SK-N-MC (cell line): ENCODE data around the gene APBA1.

Source experiments
- DNase-seq: peaks from one replicate; pipeline ENCODE4 v3.0.0-alpha.2; 2011; ENCODE audit warnings: low read depth, low spot score
- H3K27ac ChIP-seq: fragments of 200-600 bp; sonication (generic); 2 replicates; pipeline ENCODE4 v1.5.1; 2016; ENCODE audit warnings: mixed run types
- H3K36me3 ChIP-seq: fragments of 200-600 bp; sonication (generic); 2 replicates; pipeline ENCODE4 v1.6.1; 2017; ENCODE audit warnings: antibody characterized with exemption, low read length, mixed read lengths; ENCODE audit not compliant: insufficient read depth
- H3K4me3 ChIP-seq: fragments of 200-600 bp; sonication (generic); 2 replicates; pipeline ENCODE4 v1.5.1; 2016
- H3K9ac ChIP-seq: fragments of 200-600 bp; sonication (generic); 2 replicates; pipeline ENCODE4 v1.8.0; 2017; ENCODE audit warnings: mixed run types, mixed read lengths; ENCODE audit not compliant: insufficient read length
- H3K9me3 ChIP-seq: fragments of 200-600 bp; sonication (generic); 2 replicates; pipeline ENCODE4 v1.6.1; 2017; ENCODE audit warnings: low read depth, mild to moderate bottlenecking, antibody characterized with exemption, low read length, moderate library complexity, mixed read lengths
- EZH2 ChIP-seq: fragments of 200-600 bp; sonication (generic); IDR thresholded peaks from one replicate; pipeline ENCODE4 v1.6.1; 2017; ENCODE audit warnings: antibody characterized with exemption
- FOXP2 ChIP-seq: optimal IDR thresholded peaks from 2 replicates; pipeline ENCODE3; 2011; ENCODE audit warnings: mild to moderate bottlenecking, moderate library complexity; ENCODE audit not compliant: insufficient read depth; ENCODE audit errors: extremely low read length, control extremely low read depth
- POLR2AphosphoS5 ChIP-seq: IDR thresholded peaks from 2 replicates; pipeline ENCODE4 v1.6.1; 2012; ENCODE audit warnings: mild to moderate bottlenecking, low read depth, low read length, borderline replicate concordance

The APBA1 gene

DNA sequence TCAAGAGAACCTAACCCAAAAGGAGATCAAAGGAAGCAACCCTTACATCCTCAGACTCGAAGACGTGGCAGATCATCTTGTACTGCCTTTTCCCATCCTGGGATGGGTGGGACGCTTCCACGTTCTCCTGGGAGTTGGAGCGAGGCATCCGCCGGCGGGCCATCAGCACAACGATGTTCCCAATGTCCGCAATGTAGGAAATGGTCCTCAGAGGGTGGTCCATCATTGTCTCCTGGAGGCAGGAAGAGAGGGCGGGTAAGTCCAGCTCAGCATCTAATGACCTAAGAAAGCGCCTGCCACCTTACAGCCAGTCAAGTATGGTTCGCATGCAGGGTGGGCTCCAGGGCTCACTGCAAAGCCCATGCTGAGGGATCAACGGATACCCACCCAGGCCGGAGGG, 216.0 kb downstream of the APBA1 start:
- no peaks in the 10 kb centered on the region for H3K36me3 ChIP-seq
- H3K9me3 ChIP-seq = no peaks in the 10 kb centered on the region
- no peak for TF ChIP-seq POLR2AphosphoS5
- no peak for DNase-seq
- H3K9ac ChIP-seq = no peak overlapping the region
- no peak overlapping the region for H3K4me3 ChIP-seq
- no peak overlapping the region for H3K27ac ChIP-seq

DNA sequence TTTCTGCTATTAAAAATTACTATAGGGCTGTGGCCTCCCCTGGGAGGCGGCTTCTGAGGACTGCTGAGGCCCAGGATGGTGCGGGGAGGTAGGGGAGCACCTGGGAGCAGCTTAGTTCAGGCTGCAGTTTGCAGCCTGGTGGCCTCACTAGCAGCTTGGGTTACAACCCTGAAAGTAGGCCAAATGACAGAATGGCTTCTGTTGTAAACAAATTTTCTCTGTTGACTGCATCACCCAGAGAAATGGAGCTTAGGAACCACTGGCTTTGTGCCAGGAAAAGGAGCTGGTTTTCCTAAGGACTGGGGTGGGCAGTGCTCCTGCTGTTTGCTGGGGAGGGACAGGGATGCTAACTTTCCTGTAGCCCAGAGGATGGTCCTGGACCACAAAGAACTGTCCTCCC, 216.9 kb downstream of the APBA1 start:
- DNase-seq = no peak
- H3K9ac ChIP-seq = no peak overlapping the region
- H3K9me3 ChIP-seq = no peaks in the 10 kb centered on the region
- no peaks in the 10 kb centered on the region for H3K36me3 ChIP-seq
- H3K4me3 ChIP-seq = no peak overlapping the region
- TF ChIP-seq FOXP2 (no peak), EZH2 (no peak), POLR2AphosphoS5 (no peak)
- no peak overlapping the region for H3K27ac ChIP-seq

GRCh38 chr9:69454321-69454720, 217.8 kb downstream of the APBA1 start:
- TF ChIP-seq EZH2 = no peak
- no peak for TF ChIP-seq FOXP2
- no peak for TF ChIP-seq POLR2AphosphoS5
- H3K27ac ChIP-seq = no peak overlapping the region
- DNase-seq = no peak
- H3K9ac ChIP-seq = no peak overlapping the region
- no peaks in the 10 kb centered on the region for H3K9me3 ChIP-seq
- H3K36me3 ChIP-seq = no peaks in the 10 kb centered on the region
- H3K4me3 ChIP-seq = no peak overlapping the region

DNA sequence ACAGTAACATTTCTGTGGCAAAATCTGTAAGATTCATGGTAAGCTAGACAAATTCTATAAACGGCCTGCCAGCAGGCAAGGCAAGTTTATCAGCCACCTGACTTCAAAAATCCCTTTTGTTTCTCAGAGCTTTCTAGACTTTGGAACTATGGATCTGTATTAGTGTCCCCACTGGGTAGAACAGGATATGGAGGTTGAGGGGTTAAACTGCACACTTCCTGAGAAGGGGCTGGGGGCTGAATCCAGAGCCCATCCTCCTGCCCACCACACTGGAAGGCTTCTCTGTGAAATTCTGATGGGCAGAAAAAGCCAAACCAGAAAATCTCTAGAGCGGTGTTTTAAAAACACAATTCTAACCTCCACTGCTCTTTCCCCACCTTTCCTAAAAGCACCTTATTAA, 218.4 kb downstream of the APBA1 start:
- no peaks in the 10 kb centered on the region for H3K9me3 ChIP-seq
- TF ChIP-seq EZH2 = no peak
- TF ChIP-seq FOXP2 = no peak
- TF ChIP-seq POLR2AphosphoS5 = no peak
- H3K27ac ChIP-seq = no peak overlapping the region
- DNase-seq = no peak
- H3K9ac ChIP-seq = no peak overlapping the region
- H3K4me3 ChIP-seq = no peak overlapping the region
- no peaks in the 10 kb centered on the region for H3K36me3 ChIP-seq

DNA sequence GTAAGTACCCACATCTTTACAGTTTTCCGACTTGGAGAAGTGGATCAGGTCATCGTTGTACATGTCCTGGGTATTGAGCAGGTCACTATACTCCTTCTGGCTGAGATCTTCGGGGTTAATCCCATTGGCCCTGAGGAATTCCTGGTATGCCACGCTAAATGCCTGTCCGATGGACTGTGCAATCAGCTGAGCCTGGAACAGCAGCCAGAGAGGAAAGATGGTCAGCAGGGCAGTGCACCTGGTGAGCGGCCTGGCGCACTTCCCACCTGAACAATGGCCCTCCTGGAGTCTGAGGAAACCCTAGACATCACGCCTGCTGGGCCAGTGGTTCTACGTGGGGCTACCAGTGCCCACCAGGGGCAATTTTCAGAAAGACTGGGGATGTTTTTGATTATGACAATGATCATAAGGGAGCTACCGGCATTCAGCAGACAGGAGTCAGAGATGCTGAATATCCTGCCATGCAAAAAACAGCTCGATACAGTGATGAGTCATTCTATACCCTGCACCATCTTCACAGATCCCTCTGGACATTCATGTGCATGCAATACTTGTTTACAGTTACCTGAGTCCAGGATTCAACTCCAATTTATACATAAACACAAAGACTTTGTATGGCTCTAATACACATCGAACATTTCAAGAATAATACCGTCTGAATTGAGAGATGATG, 219.9 kb downstream of the APBA1 start:
- TF ChIP-seq EZH2 (no peak), POLR2AphosphoS5 (no peak), FOXP2 (no peak)
- Histone ChIP-seq H3K27ac (no peak overlapping the region), H3K9ac (no peak overlapping the region), H3K9me3 (no peaks in the 10 kb centered on the region), H3K36me3 (no peaks in the 10 kb centered on the region), H3K4me3 (no peak overlapping the region)
- DNase-seq = no peak

DNA sequence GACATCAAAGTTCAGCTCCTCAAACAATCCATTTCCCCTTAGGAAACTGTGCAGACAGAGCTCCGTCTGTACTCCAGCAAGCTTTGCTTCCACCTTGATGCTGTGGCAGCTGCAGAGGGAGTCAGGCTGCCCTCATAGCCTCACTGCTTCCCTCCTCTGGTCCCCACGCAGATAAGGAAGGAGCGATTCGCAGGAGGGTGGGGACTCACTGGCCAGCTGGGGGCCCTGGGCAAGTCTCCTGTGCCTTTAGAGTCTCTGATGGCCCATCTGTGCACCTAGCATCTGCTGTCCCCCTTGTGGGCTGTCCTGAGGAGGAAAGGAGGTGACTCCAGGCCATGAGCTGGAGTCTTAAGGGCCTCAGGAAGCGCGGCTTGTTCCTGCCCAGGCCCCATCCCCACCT, 225.7 kb downstream of the APBA1 start:
- TF ChIP-seq FOXP2 = no peak
- no peak for TF ChIP-seq POLR2AphosphoS5
- TF ChIP-seq EZH2 = no peak
- no peaks in the 10 kb centered on the region for H3K36me3 ChIP-seq
- no peak overlapping the region for H3K27ac ChIP-seq
- H3K4me3 ChIP-seq = no peak overlapping the region
- H3K9me3 ChIP-seq = no peaks in the 10 kb centered on the region
- no peak overlapping the region for H3K9ac ChIP-seq
- DNase-seq = no peak

- no peak for DNase-seq
- TF ChIP-seq POLR2AphosphoS5 (no peak), FOXP2 (no peak), EZH2 (no peak)
- no peak overlapping the region for H3K4me3 ChIP-seq
- no peak overlapping the region for H3K9ac ChIP-seq
- no peaks in the 10 kb centered on the region for H3K36me3 ChIP-seq
- no peak overlapping the region for H3K27ac ChIP-seq
- no peaks in the 10 kb centered on the region for H3K9me3 ChIP-seq
Measured at GRCh38 chr9:69445251-69445650, 226.9 kb downstream of the APBA1 start.

- Histone ChIP-seq H3K9me3 (no peaks in the 10 kb centered on the region), H3K9ac (no peak overlapping the region), H3K27ac (no peak overlapping the region), H3K4me3 (no peak overlapping the region), H3K36me3 (no peaks in the 10 kb centered on the region)
- no peak for TF ChIP-seq POLR2AphosphoS5
- TF ChIP-seq FOXP2 = no peak
- TF ChIP-seq EZH2 = no peak
- no peak for DNase-seq
Measured at GRCh38 chr9:69444791-69445190, 227.4 kb downstream of the APBA1 start.

- Histone ChIP-seq H3K9ac (no peak overlapping the region), H3K36me3 (no peaks in the 10 kb centered on the region)
- no peak for DNase-seq
Measured at GRCh38 chr9:69444021-69444420, 228.2 kb downstream of the APBA1 start.

More at GRCh38 chr9:69444021-69444420, 228.2 kb downstream of the APBA1 start:
- Histone ChIP-seq H3K4me3 (no peak overlapping the region), H3K9me3 (no peaks in the 10 kb centered on the region), H3K27ac (no peak overlapping the region)
- TF ChIP-seq POLR2AphosphoS5 = no peak
- no peak for TF ChIP-seq EZH2
- no peak for TF ChIP-seq FOXP2
